ENCODE data around the gene RXFP2.

Gene RXFP2

GRCh38 chr13:31755211-31755610 is 15.9 kb downstream of the RXFP2 start:
- DNase-seq (no peak), ATAC-seq (no peak)
- no peak overlapping the region for H3K27ac Mint-ChIP-seq
- no peaks in the 10 kb centered on the region for H3K27me3 Mint-ChIP-seq
- H3K4me1 Mint-ChIP-seq: no peaks in the 10 kb centered on the region
- no peak overlapping the region for H3K4me3 Mint-ChIP-seq
- no peaks in the 10 kb centered on the region for H3K36me3 Mint-ChIP-seq (ENCODE audit: low read depth)
- no peaks in the 10 kb centered on the region for H3K9me3 Mint-ChIP-seq

GRCh38 chr13:31755803-31756212 is 16.5 kb downstream of the RXFP2 start:
- no peaks in the 10 kb centered on the region for H3K36me3 Mint-ChIP-seq (ENCODE audit: low read depth)
- no peaks in the 10 kb centered on the region for H3K9me3 Mint-ChIP-seq
- no peak for ATAC-seq
- H3K4me1 Mint-ChIP-seq: no peaks in the 10 kb centered on the region
- no peak for DNase-seq
- H3K27ac Mint-ChIP-seq: no peak overlapping the region
- no peaks in the 10 kb centered on the region for H3K27me3 Mint-ChIP-seq
- H3K4me3 Mint-ChIP-seq: no peak overlapping the region

GRCh38 chr13:31756346-31756745 is 17.0 kb downstream of the RXFP2 start:
- Mint-ChIP-seq H3K27ac (no peak overlapping the region), H3K4me1 (no peaks in the 10 kb centered on the region)
- no peak for DNase-seq

DNA sequence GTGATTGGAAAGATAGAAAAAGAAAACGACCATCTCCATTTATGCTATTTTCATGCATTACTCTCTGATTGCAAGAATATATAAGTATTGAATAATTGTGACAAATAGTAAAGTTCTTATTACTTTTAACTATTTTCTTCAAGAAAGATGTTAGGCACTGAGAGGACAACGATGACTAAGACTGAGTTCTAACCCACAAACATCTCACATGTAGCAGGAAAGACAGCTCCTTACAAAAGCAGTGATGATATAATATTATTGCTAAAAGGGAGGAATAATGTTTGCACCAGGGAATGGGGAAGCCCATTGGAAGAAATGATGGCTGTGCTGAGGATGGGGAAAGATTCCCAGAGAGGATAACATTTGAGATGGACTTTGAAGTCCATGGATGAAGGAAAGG is 22.6 kb downstream of the RXFP2 start:
- DNase-seq (no peak), ATAC-seq (no peak)
- Mint-ChIP-seq H3K27me3 (no peaks in the 10 kb centered on the region), H3K4me1 (no peaks in the 10 kb centered on the region), H3K27ac (no peak overlapping the region), H3K9me3 (no peaks in the 10 kb centered on the region), H3K4me3 (no peak overlapping the region), H3K36me3 (ENCODE audit: low read depth) (no peaks in the 10 kb centered on the region)

More at GRCh38 chr13:31756346-31756745, 17.0 kb downstream of the RXFP2 start:
- Mint-ChIP-seq H3K27me3 (no peaks in the 10 kb centered on the region), H3K36me3 (ENCODE audit: low read depth) (no peaks in the 10 kb centered on the region), H3K4me3 (no peak overlapping the region), H3K9me3 (no peaks in the 10 kb centered on the region)
- no peak for ATAC-seq

DNA sequence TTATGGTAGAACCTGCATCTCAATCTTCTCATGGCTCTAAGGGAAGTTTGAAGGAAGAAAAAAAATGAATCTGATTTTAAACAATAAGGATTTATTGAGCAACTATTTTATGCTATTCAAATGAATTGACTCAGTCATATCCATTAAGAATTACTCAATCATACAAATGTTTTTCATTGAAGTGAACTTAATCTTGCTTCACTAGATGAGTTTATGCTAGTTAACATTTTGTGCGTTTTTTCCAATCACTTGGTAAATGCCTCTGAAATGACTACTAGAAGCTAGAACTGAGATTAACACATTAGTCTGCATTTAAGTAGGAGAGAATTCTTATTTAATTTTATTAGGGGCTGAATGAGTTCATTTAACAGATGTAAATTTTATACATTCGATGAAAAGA is 25.2 kb downstream of the RXFP2 start:
- H3K9me3 Mint-ChIP-seq: no peaks in the 10 kb centered on the region

GRCh38 chr13:31765138-31765785 is 25.9 kb downstream of the RXFP2 start:
- DNase-seq (no peak), ATAC-seq (no peak)
- Mint-ChIP-seq H3K4me1 (no peaks in the 10 kb centered on the region), H3K4me3 (no peak overlapping the region), H3K27ac (no peak overlapping the region), H3K9me3 (no peaks in the 10 kb centered on the region), H3K27me3 (no peaks in the 10 kb centered on the region), H3K36me3 (ENCODE audit: low read depth) (no peaks in the 10 kb centered on the region)

More for the DNA sequence above, 25.2 kb downstream of the RXFP2 start:
- no peak overlapping the region for H3K4me3 Mint-ChIP-seq
- no peak overlapping the region for H3K27ac Mint-ChIP-seq
- H3K27me3 Mint-ChIP-seq: no peaks in the 10 kb centered on the region
- H3K4me1 Mint-ChIP-seq: no peaks in the 10 kb centered on the region
- ATAC-seq: no peak
- no peak for DNase-seq
- H3K36me3 Mint-ChIP-seq (ENCODE audit: low read depth): no peaks in the 10 kb centered on the region

DNA sequence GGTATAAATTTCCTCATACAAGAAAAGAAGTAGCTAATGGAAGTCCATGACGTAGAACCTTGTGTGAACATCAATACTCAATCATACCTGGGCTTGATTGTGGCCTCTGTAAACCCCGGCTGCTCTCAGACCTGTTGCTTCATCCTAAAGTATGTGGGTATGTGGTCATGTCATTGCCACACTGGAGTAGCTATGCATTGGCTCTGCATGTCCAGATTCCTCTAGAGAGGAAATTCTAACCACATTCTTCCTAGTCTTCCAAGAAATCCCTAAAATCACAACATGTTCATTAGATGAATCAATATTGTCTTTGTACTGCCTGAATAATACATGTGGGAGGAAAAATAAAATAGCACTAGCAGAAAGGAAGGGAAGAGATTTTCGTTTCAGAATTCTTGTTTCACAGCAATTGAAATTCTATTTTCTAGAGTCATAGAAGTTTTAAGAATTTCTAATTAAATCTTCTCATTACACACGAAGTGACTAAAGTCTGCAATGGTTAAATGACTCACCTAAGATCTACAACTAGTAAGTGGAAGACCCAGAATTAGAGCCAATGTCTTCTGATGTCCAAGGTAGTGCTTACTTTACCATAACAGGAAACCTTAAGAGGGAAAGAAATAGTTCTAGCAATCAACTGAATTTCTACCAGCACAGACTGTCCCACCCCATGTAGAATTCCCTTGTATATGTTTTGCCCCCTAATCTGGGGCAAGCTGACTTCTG is 28.0 kb downstream of the RXFP2 start:
- no peaks in the 10 kb centered on the region for H3K27me3 Mint-ChIP-seq

DNA sequence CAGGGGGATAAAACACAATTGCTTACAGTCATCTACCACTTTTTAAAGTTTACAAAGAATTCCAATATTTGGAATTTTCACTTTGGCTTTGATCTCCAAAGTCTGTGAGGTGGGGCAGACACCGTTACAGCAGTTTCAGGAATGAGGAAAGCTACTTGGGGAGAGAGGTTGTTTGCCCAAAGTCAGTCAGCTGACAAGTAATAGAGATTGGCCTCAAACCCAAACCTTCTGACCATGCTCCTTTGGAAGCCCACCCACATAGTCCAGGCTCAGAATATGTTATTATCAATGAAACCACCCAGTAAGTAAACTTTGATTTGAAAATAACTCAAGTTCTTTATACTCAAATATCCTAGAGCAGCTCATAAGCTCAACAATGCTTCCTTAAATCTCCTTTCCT is 29.0 kb downstream of the RXFP2 start:
- Mint-ChIP-seq H3K36me3 (ENCODE audit: low read depth) (no peaks in the 10 kb centered on the region), H3K4me1 (peaks cover 3% of the 10 kb centered on the region), H3K4me3 (no peak overlapping the region), H3K27me3 (no peaks in the 10 kb centered on the region), H3K9me3 (no peaks in the 10 kb centered on the region), H3K27ac (no peak overlapping the region)
- DNase-seq: no peak
- no peak for ATAC-seq

More for the DNA sequence above, 28.0 kb downstream of the RXFP2 start:
- H3K9me3 Mint-ChIP-seq: no peaks in the 10 kb centered on the region
- no peaks in the 10 kb centered on the region for H3K4me1 Mint-ChIP-seq
- ATAC-seq: no peak
- no peak for DNase-seq
- H3K36me3 Mint-ChIP-seq (ENCODE audit: low read depth): no peaks in the 10 kb centered on the region
- no peak overlapping the region for H3K4me3 Mint-ChIP-seq
- no peak overlapping the region for H3K27ac Mint-ChIP-seq

- H3K4me1 Mint-ChIP-seq: peaks cover 6% of the 10 kb centered on the region
- no peak overlapping the region for H3K27ac Mint-ChIP-seq
- DNase-seq (no peak), ATAC-seq (no peak)
- H3K36me3 Mint-ChIP-seq (ENCODE audit: low read depth): no peaks in the 10 kb centered on the region
- H3K4me3 Mint-ChIP-seq: no peak overlapping the region
- H3K27me3 Mint-ChIP-seq: no peaks in the 10 kb centered on the region
- no peaks in the 10 kb centered on the region for H3K9me3 Mint-ChIP-seq
Measured at GRCh38 chr13:31769575-31769974, 30.2 kb downstream of the RXFP2 start.

DNA sequence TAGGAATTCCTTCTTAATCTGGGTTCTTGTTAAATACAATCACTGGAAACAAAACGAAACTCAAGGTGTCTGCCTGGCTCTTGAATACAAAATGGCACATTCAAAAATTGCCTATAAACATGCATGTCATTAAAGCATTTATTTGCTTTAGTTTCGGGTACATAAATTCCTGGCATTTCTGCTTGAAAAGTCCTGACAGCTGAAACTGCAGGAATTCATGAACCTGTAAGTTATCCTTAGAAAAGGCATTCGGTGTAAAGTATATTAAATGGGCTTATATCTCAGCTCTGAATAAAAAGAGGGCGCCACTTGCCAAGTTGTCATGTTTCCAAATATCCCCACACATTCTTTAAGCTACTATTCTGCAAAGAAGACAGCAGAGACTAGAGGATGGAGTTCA is 32.9 kb downstream of the RXFP2 start:
- H3K27me3 Mint-ChIP-seq: no peaks in the 10 kb centered on the region
- H3K4me1 Mint-ChIP-seq: peaks cover 6% of the 10 kb centered on the region
- H3K9me3 Mint-ChIP-seq: no peaks in the 10 kb centered on the region
- DNase-seq (no peak), ATAC-seq (no peak)
- H3K36me3 Mint-ChIP-seq (ENCODE audit: low read depth): no peaks in the 10 kb centered on the region
- H3K4me3 Mint-ChIP-seq: no peak overlapping the region
- no peak overlapping the region for H3K27ac Mint-ChIP-seq

GRCh38 chr13:31773538-31773937 is 34.2 kb downstream of the RXFP2 start:
- no peak for ATAC-seq
- Mint-ChIP-seq H3K4me3 (peak overlapping the region; percentile 22), H3K36me3 (ENCODE audit: low read depth) (no peaks in the 10 kb centered on the region), H3K27me3 (no peaks in the 10 kb centered on the region), H3K27ac (no peak overlapping the region), H3K9me3 (no peaks in the 10 kb centered on the region), H3K4me1 (peaks cover 6% of the 10 kb centered on the region)
- DNase-seq: no peak

GRCh38 chr13:31774186-31774750 is 34.9 kb downstream of the RXFP2 start:
- ATAC-seq: no peak
- Mint-ChIP-seq H3K4me1 (peaks cover 6% of the 10 kb centered on the region), H3K27ac (no peak overlapping the region), H3K9me3 (no peaks in the 10 kb centered on the region), H3K36me3 (ENCODE audit: low read depth) (no peaks in the 10 kb centered on the region), H3K4me3 (no peak overlapping the region), H3K27me3 (no peaks in the 10 kb centered on the region)
- no peak for DNase-seq

DNA sequence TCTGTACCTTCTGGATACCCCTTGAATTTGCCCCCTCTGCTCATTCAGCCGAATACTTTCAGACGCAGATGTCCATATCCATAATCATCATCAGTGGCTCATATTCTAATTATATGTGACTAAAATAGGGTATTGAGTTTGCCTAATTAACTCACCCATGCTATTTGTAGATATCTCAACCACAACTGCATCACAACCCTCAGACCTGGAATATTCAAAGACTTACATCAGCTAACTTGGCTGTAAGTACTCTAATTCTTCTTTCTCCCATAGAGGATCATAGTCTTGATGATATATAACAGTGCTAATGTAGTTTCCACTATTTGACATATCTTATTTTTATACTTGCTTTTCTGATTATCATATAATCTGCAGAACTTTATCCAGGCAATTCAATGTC is 35.8 kb downstream of the RXFP2 start:
- DNase-seq (no peak), ATAC-seq (no peak)
- H3K4me3 Mint-ChIP-seq: no peak overlapping the region
- peaks cover 6% of the 10 kb centered on the region for H3K4me1 Mint-ChIP-seq
- no peaks in the 10 kb centered on the region for H3K36me3 Mint-ChIP-seq (ENCODE audit: low read depth)
- H3K9me3 Mint-ChIP-seq: no peaks in the 10 kb centered on the region
- H3K27me3 Mint-ChIP-seq: peaks cover 2% of the 10 kb centered on the region
- no peak overlapping the region for H3K27ac Mint-ChIP-seq

DNA sequence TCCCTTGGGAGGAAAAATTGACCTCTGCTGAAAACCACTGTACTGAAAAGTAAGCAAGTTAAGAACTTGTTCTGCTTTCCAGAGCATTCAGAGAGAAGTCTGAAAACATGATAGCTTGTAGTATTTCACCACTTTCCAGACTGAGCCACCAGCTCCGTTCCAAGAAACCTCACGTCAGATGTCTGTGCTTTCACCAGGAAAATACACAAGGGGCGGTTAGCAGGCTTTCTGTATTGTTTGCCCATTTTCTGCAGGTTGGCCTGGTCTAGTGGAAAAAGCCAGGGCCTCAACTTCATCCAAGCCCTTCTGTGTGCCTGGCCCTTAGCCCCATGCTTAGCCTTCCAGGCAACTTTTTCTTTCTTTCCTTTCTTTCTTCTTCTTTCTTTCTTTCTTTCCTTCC is 36.4 kb downstream of the RXFP2 start:
- no peak overlapping the region for H3K27ac Mint-ChIP-seq
- H3K4me1 Mint-ChIP-seq: peaks cover 6% of the 10 kb centered on the region
- no peaks in the 10 kb centered on the region for H3K9me3 Mint-ChIP-seq
- DNase-seq (no peak), ATAC-seq (no peak)
- H3K4me3 Mint-ChIP-seq: no peak overlapping the region
- no peaks in the 10 kb centered on the region for H3K36me3 Mint-ChIP-seq (ENCODE audit: low read depth)
- peaks cover 2% of the 10 kb centered on the region for H3K27me3 Mint-ChIP-seq

GRCh38 chr13:31781064-31781463 is 41.7 kb downstream of the RXFP2 start:
- H3K36me3 Mint-ChIP-seq (ENCODE audit: low read depth): no peaks in the 10 kb centered on the region
- no peaks in the 10 kb centered on the region for H3K9me3 Mint-ChIP-seq
- H3K4me1 Mint-ChIP-seq: no peaks in the 10 kb centered on the region
- no peak overlapping the region for H3K4me3 Mint-ChIP-seq
- no peak overlapping the region for H3K27ac Mint-ChIP-seq
- DNase-seq: no peak
- ATAC-seq: no peak
- peaks cover 6% of the 10 kb centered on the region for H3K27me3 Mint-ChIP-seq
